A673 (cell line): Measurements from ENCODE around the gene SMOC1.

Experiments used
- EZH2 ChIP-seq: fragments of 200-600 bp; sonication (generic); IDR thresholded peaks from 2 replicates; pipeline ENCODE4 v1.6.1; 2017; ENCODE audit warnings: borderline replicate concordance, low read depth, mild to moderate bottlenecking, mixed read lengths, antibody characterized with exemption, low read length; ENCODE audit not compliant: poor library complexity, severe bottlenecking
- TF ChIP-seq, protein P1 (sequence below): fragments of 300-800, 200-600 bp; sonication (generic); conservative IDR thresholded peaks from 2 replicates; pipeline ENCODE4 v1.5.1; 2017; ENCODE audit warnings: low read depth, mild to moderate bottlenecking, antibody characterized with exemption, low read length, moderate library complexity, mixed read lengths

DNA sequence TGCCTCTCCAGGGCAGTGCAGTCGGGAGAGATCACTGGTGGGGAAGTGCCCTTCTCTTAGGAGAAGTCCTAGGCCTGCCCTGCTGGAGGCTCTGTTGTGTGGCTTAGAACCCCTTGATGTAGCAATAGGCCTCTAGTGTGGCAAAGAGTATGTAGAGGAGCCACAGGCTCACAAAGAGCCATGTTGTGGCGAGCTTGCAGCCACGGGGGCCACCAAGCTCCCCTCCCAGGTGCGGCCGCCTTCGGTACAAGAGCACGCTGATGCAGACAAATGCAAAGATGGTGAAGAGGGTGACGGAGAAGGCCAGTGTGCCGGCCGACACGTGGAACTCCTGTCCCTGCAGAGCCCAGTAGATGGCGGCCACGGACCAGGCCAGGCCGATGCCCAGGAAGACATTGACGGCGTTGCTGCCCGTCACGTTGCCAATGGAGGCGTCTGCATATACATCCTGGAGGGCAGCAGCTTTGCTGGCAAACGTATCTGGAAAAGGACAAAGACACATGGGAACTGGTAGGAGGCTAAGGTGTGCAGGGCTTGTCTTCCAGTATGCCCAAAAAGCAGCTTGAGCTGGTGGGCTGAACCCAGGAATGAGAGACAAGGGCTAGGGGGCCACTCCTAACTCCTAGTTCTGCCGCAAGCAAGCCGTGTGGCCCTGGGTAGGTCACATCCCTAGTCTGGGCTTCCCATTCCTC lies 166.8 kb downstream of the SMOC1 start:
- TF ChIP-seq, protein P1, sequence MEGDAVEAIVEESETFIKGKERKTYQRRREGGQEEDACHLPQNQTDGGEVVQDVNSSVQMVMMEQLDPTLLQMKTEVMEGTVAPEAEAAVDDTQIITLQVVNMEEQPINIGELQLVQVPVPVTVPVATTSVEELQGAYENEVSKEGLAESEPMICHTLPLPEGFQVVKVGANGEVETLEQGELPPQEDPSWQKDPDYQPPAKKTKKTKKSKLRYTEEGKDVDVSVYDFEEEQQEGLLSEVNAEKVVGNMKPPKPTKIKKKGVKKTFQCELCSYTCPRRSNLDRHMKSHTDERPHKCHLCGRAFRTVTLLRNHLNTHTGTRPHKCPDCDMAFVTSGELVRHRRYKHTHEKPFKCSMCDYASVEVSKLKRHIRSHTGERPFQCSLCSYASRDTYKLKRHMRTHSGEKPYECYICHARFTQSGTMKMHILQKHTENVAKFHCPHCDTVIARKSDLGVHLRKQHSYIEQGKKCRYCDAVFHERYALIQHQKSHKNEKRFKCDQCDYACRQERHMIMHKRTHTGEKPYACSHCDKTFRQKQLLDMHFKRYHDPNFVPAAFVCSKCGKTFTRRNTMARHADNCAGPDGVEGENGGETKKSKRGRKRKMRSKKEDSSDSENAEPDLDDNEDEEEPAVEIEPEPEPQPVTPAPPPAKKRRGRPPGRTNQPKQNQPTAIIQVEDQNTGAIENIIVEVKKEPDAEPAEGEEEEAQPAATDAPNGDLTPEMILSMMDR = peak; percentile 77
- TF ChIP-seq EZH2 = no peak
